D341Med (cell line): ENCODE measurements around the gene SELENOO.

ENCODE experiments used
- DNase-seq: peaks from one replicate; pipeline ENCODE4 v3.0.0; 2012; ENCODE audit warnings: low spot score

The SELENOO gene

DNA sequence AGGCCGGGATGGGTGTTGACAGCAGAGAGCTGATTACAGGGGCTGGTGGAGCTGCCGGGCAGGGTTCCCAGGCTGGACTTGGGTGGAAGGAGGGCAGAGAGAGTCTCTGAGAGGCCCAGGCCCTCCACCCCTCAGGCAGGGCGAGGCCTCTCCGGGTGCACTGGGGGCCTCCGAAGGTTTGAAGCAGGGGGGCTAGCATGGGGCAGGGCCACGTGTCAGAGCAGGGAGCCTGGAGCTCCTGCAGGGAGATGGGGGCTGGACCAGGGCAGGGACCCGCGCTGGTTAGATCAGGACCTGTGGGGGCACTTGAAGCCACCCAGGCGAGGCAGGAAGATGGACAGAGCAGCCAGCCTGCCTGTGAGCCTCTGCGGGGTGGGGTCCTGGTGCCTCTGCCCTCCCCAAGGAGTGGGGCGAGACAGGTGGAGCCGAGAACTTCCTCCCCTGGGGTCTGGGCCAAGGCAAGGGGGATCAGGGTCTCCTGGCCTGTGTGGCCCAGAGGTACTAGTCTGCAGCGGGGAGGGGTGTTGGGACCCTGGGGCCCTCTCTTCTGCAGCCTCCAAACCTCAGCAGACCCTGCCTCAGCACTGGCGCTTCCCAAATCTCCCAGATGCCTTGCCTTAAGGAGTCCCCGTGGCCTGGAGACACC, 29.4 kb upstream of the SELENOO start:
- DNase-seq = no peak

GRCh38 chr22:50171965-50172421, 28.8 kb upstream of the SELENOO start:
- no peak for DNase-seq

- DNase-seq = no peak
These were observed 27.4 kb upstream of the SELENOO start for GRCh38 chr22:50173311-50173982.

- DNase-seq = no peak
These were observed 26.8 kb upstream of the SELENOO start for GRCh38 chr22:50173983-50174355.

DNA sequence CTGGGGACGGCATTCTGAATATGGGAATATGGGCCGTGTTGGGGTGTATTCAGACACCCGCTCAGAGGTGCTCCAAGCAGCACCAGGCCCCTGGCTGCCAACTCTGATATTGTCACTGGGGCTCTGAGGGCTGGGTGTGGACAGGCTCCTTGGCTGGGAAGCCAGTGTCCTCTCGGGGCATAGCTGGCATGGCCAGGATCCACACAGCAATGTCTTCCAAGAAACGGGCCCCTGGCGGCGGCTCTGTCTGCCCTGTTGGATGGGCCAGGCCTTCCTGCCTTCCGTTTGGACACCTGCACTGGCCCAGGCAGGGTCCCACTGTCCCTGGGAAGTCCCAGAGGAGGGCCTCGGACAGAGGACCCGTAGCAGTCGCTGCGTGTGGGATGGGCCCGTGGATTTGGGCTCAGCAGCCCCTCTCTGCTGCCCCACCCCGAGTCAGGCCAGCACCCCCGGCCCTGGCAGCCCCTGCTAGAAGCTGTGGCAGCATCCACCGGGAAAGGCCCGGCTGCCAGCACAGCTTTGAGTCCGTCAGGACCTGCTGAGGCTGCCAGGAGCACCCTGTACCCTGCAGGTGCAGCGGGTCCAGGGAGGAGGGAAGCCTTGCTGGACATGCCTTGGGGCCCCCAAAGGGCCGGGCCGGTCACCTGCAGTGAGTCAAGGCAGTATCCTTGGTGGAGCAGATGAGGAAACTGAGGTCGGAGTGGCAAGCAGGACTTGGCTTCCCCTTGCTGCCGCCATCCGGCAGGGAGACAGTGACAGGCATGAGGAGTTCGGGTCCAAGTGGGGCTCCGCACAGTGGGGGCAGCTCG, 26.2 kb upstream of the SELENOO start:
- DNase-seq = no peak

GRCh38 chr22:50175191-50175461, 25.7 kb upstream of the SELENOO start:
- no peak for DNase-seq

DNA sequence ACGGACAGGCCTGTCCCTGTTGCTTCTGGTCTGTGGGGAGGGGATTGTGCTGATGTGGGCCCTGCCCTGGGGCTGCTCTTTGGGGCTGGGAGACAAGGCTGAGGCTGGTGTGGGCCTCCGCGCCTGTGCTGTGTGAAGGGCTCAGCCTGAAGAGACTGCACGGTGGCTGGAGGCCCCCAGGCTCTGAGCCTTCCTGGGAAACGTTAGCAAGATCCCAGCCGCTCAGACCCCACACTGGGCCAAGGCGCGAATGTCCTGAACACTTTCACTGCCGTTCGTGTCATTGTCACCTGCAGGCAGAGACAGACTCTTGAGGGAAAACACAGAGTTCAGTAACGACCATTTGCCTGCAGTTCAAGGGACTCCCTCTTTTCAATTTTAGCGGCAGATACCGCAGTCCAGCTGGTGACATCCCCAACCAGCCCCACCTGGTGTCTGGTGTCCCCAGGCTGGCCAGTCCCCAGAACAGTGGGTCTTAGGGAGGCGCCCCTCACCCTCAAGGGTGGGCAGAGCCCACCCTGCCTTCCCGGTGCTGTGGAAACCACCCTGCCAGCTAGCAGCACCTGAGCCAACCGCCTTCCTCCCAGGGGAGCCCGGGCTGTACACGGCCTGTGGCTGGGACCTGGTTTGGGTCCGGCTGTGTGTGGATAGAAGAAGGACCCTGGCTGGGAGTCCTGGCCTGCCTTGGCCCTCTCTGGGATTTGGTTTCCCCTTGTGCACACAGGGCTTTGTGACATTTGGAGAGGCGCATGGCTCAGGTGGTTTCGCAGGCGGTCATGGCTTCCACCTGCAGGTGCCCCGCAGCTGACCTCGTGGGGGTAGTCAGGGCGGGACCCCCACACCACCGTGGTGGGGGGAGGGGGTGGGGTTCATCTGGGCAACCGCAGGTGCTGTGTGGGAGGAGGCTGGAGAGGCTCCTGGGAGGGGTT, 24.6 kb upstream of the SELENOO start:
- no peak for DNase-seq

GRCh38 chr22:50176850-50177536, 23.8 kb upstream of the SELENOO start:
- DNase-seq = no peak

GRCh38 chr22:50177537-50178470, 23.0 kb upstream of the SELENOO start:
- DNase-seq = no peak

DNA sequence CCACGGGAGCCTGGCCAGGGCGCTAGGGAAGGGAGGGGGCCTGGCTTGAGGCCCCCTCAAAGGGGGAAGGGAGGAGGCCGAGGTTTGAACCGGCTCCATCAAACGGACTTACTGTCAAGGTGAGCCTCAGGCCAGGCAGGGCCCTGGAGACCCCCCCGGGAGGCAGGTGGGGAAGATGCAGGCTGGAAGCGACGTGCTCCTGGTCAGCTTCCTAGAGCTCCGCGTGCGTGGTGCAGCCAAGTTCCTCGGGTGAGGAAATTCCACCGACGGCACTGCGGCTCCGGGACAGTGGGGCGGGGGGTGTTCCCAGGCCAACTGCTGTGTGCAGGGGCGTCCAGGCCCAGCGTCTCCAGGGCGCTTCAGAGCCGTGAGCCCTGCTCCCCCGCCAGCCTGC, 22.3 kb upstream of the SELENOO start:
- DNase-seq = no peak

DNA sequence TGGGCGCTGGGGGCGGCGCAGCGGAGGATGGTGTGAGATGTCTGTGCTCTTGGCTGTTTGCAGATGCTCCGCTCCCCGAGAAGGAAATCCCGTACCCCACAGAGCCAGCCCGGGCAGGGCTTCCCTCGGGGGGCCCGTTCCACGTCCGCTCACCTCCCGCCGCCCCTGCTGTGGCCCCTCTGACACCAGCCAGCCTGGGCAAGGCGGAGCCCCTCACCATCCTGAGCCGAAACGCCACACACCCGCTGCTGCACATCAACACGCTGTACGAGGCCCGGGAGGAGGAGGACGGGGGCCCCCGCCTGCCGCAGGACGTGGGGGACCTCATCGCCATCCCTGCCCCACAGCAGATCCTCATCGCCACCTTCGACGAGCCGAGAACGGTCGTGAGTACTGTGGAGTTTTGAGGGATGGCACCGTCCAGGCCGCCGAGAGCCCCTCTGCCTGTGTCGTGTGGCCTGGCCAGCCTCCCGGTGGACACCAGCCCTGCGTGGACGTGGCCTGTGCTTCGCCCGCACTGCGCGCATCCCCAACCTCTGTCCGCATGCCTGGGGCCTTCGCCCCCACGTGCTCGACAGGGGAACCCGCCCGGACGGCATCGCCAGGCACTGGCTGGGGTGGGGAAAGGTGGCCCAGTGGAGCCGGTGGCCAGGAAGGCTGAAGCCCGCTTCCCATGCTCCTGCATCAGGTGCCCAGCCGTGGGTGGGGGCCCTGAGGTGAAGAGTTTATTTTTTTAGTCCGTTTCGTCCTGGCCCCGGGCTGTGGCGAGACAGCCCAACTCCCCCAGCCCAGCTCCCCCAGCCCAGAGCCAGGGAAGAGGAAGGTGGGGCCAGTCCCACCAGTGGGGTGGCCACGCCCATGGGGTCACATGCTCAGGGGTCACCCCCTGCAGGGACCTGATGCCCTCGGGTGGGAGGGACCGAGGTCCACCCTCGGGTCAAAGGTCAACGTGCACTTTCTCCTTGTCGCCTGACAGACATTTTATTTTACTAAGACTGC, 21.6 kb upstream of the SELENOO start:
- no peak for DNase-seq

- no peak for DNase-seq
These were observed 20.7 kb upstream of the SELENOO start for GRCh38 chr22:50179937-50180726.

DNA sequence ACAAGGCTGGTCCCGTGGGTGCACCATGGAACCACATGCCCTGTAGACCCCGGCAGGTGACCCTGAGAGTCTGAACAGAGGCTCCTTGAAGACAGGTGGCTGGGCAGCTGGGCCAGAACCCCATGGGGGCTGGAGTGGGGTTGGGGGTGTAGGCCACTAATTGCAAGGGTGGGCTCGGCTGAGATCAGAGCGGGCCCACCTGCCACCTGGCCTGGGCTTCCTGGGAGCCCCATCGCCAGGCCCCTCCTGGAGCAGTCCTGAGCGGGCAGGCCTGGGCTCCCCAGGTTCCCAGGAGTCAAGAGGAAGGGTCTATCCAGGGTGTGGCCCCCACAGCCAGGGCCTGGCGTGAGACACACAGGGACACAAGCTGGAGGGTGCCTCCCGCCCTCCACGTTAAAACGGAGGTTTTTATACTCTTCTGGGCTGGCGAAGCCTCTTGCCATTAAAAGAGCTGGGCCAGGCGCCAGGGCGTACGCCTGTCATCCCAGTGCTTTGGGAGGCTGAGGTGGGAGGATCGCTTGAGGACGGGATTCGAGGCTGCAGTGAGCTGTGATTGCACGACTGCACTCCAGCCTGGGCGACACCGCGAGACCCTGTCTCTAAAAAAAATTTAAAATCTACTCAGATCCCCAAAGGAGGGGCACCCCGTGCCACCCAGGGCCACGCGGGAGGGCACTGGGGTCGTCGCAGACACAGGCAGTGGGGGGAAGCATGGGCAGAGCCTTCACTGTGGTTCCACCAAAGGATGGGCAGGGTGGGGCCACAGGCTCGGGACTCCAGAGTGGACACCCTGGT, 19.9 kb upstream of the SELENOO start:
- no peak for DNase-seq

GRCh38 chr22:50182176-50183081, 18.4 kb upstream of the SELENOO start:
- no peak for DNase-seq

GRCh38 chr22:50183141-50183971, 17.5 kb upstream of the SELENOO start:
- DNase-seq = no peak
